GM11168 (cell line): ENCODE measurements around the gene IL2RA.
"Not testable (repeated sequence)": the region's sequence is repeated elsewhere in the genome, so short reads cannot be mapped to it uniquely, and the experiment has no call there.

Experiments
- in situ Hi-C: fragments of 300-500 bp; cut with MboI; formaldehyde crosslinking; loops from one replicate; pipeline ENCODE4 v1.12.0; 2022; ENCODE audit warnings: low sequenced_read_pairs; ENCODE audit not compliant: unreplicated experiment

Gene IL2RA

DNA sequence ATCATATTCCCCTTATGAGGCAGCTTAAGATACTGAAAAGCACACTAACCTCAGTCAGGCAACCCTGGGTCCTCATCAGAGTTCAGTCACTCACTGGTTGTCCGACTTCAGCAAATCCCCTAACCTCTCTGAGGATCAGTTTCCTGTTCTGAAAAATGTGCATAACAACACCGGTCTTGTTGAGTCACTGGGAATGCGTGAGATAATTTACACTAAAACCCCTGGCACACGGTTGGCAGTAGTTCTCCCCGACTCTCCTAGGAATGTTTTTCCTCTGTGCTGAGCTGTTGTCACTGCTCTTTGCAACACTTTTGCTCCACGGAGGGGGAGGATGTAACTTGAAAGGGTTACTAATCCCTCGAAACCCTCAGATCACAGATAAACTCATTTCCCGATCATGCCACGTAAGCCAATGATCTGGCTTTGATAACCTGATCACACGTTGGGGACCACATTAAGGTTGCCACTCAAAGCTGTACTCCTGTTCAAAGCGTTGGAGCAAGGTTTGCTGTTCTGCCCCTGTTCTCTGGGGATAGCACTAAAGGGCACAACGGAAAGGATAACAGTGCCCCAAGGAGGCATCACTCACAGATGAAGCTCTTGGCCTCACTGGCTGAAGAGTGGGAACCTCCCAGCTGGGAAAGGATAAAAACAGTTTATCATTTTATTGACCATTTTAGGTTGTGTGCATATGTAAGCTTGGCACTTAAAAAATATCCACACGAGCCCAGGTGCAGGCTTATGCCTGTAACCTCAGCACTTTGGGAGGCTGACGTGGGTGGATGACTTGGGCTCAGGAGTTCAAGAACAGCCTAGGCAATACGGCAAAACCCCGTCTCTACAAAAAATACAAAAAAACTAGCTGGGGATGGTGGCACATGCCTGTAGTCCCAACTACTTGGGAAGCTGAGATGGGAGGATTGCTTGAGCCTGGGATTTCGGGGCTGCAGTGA is 21.6 kb upstream of the IL2RA start:
- in situ Hi-C loops, result loop anchor here (5.0 kb wide), 1 partner anchor 71 kb away; no protein-coding TSS in a partner anchor

DNA sequence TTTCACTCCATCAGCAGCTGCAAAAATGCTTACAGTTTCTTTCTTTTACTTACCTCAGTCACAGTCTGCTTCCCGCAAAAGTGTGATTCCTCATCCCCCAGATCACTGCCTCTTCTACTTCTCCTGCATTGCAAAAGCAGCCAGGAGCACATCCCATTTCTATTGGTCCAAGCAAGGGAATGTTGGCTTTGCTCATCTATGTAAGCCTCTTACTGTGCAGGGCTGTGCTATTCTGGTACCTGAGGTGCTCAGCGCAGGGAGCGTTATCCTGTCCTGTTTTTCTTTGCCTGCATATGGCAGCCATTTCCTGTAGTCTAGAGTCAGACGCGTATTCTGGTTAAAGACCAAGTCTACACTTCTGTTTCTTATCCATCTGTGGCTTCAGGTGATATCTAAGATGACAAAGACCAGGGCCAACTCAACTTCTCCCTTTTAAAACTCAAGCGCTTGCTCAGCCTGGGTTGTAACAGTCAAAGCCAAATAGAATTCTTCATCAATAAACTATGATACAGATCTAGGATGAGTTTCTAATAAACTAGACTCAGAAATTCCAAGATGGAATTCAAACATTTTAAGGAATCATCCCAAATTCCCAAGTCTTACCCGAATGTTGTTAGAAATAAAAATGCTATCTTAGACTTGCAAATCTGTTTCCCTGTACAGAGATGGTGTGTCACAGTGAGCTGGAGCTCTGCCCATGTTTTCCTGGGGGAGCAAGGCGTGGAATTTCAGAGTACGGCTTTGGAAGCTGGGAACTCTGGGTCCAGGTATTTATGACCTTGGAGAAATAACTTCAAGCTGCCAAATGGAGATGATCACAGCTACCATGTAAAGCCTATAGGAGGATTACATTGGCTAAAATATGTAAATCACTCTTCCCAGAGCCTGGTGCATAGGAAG is 20.6 kb upstream of the IL2RA start:
- in situ Hi-C loops, result loop anchor here (5.0 kb wide), 1 partner anchor 70 kb away; no protein-coding TSS in a partner anchor

DNA sequence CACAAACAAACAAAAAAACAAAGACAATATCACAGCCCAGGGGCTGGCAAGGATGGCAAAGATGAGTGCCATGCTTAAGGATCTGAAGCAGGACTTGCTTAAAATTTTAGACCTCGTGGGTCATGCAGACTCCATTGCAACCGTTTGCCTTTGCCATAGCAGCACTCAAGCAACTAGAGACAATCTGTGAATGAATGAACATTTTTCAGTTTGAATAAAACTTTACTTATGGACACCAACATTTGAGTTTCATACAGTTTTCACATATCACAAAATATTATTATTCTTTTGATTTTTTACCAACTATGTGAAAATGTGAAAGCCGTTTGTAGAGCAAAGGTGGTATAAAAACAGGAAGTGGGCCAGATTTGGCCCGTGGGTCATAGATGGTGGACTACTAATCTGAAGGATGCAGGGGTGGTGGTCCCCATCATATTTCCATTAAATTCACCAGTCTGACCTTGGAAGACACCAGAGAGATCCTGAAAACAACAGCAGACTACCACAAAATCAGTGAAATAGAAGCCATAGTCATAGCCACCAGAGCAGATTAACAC is 18.3 kb upstream of the IL2RA start:
- in situ Hi-C loops, result loop anchor here (5.0 kb wide), 1 partner anchor 68 kb away; no protein-coding TSS in a partner anchor

DNA sequence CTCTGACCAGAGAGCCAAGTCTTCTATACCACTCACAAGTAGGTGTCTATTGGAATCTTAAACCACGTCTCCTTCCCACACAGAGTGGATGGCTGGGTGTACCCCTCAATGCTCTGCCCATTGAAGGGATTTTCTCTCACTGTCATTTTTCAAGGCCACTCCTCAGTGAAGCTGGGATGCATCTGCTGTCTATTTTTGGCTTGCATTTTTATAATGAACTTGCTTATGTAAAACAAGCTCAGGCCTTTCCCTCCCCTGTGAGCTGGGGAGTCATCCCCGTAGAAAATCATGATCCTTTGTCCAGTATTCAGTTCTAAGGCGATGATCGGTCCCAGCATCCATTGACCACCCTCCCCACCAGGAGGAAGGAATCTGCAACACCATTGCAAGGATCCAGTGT is 16.9 kb upstream of the IL2RA start:
- in situ Hi-C loops, result no loop called here

DNA sequence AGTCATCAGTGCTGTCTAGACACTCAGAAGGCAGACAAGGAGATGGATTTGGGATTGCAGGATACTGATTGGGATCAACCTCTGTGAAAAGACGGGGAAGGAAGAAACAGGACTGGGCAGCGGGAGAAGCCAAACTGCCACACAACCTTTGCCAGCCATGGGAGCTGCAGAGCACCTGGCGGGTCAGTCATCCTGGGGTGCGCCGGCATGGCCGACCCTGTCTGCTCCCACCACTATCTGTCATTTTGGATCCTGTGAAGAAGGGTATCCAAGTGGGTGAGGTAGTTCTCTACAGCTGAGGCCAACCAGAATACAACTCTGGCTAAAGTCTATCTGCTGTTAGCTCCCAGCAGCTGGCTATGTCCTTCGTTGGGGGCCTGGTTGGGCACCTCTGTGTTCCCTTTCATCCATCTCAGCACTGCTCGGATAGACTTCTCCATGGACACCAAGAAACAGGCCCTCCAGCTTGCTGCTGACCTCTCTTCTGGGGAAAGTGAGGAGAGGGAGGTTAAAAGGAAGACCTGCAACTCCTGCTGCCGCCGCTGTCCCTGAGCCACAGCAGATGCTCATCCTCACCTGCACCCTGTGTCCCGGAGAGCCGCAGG is 15.0 kb upstream of the IL2RA start:
- in situ Hi-C loops, result no loop called here

DNA sequence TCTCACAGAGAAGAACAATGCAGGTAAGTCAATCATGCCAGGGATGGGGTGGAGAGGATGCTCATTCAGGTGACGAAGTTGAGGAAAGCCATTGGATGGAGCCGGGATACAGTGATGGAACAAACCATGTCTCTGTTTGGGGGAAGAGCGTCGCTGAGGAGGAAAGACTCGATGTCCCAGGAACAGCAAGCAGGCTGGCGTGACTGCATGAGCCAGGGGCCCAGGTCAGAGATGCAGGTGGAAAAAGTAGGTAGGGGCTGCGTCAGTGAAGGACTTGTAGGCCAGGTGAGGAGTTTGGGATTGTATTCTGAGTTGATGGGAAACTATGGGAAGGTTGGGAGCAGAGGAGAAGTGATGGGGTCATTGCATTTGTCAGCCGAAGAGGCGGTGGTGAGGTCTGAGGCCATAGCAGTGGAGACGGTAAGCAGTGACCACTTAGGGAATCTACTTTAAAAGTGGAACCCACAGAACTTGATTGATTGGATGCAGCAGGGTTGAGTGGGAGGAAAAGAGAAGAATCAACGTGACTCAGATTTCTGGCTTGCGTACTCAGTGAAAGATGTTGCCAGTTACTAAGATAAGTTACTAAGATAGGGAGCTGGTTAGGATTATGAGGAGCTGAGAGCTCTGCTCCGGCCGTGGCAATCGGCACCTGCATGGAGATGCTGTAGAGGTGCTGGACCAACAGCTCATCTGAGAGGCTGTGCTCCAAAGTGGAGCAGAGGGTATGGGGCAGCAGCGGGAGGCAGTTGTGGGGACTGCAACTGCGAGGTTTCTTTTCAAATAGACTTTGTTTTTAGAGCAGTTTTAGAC is 12.5 kb upstream of the IL2RA start:
- in situ Hi-C loops, result no loop called here

DNA sequence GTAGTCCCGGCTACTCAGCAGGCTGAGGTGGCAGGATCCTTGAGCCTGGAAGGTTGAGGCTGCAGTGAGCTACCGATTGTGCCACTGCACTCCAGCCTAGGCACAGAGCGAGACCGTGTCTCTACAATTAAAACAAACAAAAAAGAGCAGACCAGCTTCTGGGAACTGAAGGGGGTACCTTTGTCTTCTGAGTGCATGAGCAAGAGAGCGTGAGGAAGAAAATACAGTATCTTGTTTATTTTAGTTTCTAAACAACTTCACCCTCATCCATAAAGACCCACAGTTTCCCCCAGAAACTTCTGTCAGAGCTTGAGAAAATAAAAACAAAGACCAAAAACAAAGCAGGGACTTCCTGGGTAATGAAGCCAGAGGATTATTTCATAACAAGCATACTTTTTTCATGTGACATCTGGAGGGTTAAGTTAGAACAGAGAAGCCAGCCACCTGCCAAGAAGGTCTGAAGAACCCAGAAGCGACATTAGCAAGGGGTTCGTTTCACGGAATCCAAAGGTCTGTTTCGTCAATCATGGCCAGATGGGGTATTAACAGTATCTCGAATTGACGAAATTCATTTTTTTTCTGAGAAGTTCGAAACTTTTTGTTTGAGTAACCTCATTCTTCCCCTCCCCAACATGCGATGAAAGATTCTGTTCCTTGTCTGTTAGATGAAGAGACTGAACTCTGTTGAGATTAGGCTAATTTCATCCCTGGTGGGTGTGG is 10.2 kb upstream of the IL2RA start:
- in situ Hi-C loops, result no loop called here

DNA sequence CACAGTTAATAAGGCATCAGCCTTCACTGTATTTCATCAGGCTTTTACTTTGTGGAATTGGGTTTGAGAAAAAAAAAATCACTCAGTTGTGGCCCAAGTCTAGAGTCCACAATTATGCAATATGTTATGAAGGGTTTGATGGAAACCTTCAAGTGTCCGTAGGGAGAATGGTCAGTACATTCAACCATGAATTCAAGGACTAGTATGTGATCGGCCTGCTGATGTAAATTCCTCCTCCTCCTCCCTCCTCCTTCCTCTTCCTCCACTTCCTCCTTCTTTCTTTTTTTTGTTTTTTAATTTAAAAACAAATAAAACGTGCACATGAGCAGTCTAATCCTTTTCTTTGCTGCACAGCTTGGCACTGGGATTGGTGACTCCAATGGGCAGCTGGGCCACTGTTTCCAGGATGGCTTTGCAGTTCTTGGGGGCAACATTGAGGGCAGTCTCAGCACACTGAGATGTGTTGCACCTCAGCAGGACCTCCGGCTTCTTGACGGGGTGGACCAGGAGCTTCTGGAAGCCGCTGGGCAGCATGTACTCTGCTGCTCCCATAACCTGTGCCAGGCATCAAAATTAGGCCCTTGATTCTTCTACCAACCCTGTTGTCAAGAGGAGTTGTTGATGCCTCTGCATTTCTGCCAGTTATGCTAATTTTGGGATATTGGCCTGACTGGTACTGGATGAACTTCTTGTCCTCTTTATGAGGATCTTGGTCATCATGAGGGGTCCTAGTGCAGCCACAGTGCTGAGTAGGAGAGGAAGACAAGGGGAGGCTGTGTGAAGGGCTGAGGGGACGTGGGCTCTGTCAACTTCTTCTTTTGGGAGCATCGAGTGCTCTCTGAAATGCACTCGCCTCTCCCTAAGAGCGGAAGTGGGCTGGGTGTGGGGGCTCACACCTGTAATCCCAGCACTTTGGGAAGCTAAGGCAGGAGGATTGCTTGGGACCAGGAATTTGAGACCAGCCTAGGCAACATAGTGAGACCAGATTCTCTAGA is 9.3 kb upstream of the IL2RA start:
- in situ Hi-C loops, result no loop called here

DNA sequence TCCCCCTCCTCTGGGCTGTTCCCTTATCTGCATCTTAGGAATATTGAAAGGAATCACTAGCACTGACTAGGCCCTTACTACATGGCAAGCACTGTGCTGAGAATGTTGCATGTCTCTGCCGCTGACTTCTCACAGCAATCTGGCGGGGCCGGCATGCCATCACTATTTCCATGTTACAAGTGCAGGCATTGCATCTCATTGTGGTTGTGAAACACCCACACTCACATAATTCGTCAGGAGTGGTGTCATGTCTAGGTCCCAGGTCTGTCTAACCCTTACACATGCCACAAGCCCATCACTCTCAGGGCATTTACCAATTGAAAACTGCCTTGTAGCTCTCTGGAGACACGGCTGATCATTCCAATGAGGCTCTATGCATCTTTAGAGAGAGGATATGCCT is 8.5 kb upstream of the IL2RA start:
- in situ Hi-C loops, result no loop called here

DNA sequence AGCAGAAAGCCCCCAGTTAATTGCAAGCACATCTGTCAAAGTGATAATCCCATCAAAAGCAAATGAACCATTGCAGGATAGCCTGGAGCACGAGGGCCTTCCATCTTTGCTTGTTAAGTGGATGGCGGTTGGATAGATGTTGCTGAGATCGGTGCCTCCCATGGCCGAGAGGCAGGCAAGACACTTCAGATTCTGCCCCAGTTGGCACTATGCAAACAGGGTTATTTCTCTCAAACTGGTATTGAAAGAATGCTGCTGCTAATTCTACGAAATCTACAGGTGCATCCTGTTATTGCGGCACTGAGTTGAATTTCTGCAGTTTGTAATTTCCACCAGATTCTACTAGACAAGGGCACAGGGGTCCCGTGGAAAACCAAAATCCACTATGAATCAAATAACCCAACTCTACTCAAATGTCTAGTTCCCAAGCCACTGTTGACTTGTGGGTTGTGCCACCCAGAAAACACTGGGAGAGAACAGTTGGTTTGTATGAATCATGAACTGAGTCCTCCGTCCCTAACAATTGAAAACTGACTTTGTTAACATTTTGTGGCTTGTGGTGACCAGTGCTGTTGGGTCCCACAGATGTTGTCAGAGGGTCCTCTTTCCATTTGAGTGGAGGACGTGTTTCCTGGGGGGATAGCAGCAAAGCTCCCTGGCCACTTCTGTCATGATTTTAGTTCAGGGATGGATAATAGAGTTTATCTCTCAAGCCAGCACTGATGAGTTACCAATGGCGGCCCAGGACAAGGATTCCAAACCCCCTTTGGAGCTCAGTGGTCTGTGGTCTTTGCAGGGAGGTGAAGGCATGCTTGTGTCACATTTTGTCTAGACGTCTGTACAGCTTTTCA is 7.1 kb upstream of the IL2RA start:
- in situ Hi-C loops, result no loop called here

DNA sequence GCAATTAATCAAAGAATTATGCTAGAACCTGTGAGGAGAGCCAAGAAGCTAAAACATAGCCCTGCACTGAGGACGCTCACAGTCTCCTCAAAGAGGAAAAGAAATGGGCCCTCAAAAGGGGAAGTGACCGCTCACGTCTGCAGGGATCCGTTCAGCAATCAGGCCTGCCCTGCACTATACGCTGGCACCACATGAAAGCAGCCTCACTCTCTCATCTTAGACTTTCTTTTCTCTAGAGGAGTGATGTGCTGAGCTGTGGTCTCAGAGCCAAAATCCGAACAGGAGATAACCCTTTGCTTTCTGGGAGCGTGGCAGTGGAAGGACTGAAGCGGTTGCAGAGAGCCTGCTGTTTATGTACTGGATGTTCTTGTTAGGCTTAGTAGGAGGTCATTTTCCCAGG is 6.3 kb upstream of the IL2RA start:
- in situ Hi-C loops, result no loop called here

DNA sequence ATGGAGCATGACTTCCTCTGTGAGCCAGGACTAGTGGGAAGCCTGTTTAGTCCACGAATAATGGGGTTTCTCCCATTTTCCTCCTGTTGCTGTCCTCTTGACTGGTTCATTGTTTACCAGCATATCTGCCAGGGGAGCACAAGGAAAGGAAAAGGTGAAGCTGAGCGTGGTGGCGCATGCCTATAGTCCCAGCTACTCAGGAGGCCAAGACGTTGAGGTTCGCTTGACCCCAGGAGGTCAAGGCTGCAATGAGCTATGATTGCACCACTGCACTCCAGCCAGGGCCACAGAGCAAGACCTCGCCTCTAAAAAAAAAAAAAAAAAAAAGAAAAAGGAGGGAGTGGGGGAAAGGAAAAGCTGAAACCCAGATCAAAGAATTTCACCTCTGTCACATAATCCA is 5.8 kb upstream of the IL2RA start:
- in situ Hi-C loops, result no loop called here

DNA sequence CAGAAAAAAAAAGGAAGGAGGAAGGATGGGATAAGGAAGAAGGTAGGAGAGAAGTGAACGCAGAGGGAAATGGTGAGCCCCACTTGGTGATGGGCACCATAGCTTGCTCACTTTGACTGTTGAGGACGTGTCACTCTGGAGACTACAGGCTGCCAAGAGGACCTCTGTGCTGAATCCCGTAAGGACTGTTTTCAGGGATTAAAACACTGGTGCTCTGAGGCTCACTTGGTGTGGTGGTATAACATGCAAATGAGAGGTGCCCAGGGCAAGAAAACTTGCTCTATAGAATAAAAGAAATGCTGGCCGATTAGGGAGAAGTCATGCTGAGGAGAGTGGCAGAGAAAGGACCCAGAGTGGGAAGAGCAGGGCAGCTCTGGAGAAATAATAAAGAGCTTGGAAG is 5.3 kb upstream of the IL2RA start:
- in situ Hi-C loops, result no loop called here

DNA sequence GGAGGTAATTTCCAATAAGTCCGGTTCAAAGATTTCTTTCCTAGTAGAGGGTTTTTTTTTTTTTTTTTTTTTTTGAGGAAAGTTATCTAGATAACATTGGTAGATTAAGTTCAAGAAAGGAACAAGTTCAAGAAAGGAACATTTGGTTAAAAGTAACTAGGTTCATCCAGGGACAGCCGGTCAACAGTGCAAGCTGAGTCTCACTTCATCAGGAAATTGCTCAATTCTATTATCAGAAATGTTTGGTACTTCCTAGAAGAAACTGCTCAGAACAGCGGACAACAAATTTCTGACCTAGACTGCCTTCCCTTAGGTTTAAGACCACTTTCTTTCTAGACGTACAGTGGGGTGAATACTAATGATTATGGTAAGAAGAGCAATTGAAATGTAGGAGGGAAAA is 3.7 kb upstream of the IL2RA start:
- in situ Hi-C loops, result no loop called here

DNA sequence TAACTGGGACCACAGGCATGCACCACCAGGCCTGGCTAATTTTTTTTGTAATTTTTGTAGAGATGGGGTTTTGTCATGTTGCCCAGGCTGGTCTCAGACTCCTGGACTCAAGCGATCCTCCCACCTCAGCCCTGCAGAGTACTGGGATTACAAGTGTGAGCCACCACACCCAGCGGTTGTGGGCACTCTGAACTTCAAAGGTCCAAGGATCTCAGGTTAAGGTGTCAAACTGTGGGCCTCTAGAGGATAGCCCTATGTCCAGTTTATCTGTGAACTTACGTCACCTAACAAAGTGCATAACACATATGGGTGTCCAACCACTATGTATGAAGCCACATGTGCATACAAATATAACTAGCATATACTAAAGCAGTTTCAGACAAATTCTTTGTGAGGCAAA is 3.2 kb upstream of the IL2RA start:
- in situ Hi-C loops, result no loop called here

DNA sequence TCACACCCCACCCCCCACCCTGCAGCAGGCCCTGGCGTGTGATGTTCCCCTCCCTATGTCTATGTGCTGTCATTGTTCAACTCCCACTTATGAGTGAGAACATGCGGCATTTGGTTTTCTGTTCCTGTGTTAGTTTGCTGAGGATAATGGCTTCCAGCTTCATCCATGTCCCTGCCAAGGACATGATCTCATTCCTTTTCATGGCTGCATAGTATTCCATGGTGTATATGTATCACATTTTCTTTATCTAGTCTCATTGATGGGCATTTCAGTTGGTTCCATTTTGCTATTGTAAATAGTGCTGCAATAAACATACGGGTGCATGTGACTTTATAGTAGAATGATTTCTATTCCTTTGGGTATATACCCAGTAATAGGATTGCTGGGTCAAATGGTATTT is 2.6 kb upstream of the IL2RA start:
- in situ Hi-C loops, result not testable (repeated sequence)

DNA sequence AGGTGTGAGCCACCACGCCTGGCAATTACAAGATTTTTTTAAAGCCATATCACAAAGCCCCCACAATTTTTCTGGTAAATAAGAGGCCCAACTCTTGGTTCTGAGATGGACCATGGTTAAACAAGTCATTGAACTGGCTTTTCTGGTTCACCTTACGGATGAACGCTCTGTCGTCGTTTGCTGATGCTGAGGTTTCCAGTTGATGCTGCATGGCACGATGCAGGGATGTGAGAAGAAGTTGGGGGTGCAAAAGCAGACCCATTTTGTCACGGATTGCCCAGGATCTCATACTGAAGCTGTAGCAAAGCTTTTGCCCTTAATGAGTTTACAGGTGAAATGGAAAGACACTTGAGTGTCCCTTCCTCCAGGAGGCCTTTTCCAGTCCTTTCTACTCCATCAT is 2.0 kb upstream of the IL2RA start:
- in situ Hi-C loops, result no loop called here
